Measurements from ENCODE around the gene RHEB.

The RHEB gene

DNA sequence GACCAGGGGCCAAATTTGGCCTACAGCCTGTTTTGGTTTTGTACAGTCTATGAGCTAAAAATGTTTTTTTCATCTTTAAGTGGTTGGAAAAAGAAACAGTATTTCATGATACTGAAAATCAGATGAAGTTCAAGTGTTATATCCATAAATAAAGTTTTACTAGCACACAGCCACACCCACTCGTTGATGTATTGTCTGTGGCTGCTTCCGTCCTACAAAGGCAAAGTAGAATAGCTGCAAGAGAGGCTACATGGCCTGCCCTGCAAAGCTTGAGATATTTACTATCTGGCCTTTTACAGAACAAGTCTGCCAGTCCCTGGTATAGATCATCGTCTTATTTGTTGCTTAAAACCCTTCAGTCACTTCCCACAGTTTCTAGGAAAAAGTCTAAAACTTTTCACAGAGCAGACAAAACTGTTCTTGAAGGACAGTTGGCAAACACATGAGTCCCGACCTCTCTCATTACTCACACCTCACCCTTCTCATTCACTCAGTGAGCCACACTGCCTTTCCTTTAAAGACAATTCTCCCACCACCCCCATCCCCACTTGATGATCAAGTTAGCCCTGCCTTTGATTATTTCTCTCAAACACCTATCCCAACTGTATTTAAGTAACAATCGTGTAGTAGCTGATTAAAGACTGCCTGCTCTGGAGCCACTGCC, 9.9 kb downstream of the RHEB start:
- no peak for DNase-seq (ENCODE audit: low read depth)
- no peak overlapping the region for H3K4me3 ChIP-seq (ENCODE audit: low read depth, low read length)
- TF ChIP-seq, protein P1, sequence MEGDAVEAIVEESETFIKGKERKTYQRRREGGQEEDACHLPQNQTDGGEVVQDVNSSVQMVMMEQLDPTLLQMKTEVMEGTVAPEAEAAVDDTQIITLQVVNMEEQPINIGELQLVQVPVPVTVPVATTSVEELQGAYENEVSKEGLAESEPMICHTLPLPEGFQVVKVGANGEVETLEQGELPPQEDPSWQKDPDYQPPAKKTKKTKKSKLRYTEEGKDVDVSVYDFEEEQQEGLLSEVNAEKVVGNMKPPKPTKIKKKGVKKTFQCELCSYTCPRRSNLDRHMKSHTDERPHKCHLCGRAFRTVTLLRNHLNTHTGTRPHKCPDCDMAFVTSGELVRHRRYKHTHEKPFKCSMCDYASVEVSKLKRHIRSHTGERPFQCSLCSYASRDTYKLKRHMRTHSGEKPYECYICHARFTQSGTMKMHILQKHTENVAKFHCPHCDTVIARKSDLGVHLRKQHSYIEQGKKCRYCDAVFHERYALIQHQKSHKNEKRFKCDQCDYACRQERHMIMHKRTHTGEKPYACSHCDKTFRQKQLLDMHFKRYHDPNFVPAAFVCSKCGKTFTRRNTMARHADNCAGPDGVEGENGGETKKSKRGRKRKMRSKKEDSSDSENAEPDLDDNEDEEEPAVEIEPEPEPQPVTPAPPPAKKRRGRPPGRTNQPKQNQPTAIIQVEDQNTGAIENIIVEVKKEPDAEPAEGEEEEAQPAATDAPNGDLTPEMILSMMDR (IDR thresholded peaks at IDR 0.05; ENCODE audit: low read depth, low read length, missing control alignments) = no peak

DNA sequence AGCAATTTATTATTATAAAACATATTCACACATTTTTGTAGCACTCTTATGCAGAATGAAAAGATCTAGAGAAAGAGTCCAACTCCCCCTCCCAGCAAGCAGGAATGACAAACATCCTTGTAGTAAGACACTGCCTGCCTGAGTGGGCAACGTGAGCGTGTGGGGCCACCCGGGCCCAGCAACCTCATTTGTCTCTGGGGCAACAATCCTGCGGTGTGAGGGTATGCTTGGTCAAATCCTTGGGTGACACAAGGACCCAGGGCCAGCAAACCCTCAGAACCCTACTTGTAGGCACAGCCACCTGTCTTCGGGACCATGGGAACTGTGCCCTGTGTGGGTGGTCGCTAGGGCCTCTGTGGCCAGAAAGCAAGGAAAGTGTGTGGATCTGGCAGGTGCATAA, 10.7 kb downstream of the RHEB start:
- DNase-seq (ENCODE audit: low read depth) = no peak
- H3K4me3 ChIP-seq (ENCODE audit: low read depth, low read length) = no peak overlapping the region
- TF ChIP-seq, protein P1 (IDR thresholded peaks at IDR 0.05; ENCODE audit: low read depth, low read length, missing control alignments) = no peak

DNA sequence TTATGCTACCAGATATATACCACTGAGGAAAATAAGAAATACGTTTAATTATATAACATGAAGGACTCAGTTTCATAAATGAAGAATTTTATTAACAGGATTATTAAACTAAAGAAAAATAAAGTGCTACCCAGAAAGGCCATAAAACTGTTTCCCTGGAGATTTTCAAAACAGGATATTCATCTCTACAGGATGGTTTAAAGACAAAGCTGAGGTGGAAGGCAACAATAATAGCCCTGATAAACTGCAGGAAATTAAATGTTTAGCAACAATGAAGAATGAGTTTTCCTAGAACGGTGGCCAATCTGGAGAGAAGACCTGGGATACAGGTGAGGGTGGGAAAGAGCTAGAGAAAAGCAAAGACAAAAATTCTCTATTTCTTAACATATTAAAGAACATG, 11.9 kb downstream of the RHEB start:
- no peak overlapping the region for H3K4me3 ChIP-seq (ENCODE audit: low read depth, low read length)
- TF ChIP-seq, protein P1 (IDR thresholded peaks at IDR 0.05; ENCODE audit: low read depth, low read length, missing control alignments) = no peak
- DNase-seq (ENCODE audit: low read depth) = no peak

DNA sequence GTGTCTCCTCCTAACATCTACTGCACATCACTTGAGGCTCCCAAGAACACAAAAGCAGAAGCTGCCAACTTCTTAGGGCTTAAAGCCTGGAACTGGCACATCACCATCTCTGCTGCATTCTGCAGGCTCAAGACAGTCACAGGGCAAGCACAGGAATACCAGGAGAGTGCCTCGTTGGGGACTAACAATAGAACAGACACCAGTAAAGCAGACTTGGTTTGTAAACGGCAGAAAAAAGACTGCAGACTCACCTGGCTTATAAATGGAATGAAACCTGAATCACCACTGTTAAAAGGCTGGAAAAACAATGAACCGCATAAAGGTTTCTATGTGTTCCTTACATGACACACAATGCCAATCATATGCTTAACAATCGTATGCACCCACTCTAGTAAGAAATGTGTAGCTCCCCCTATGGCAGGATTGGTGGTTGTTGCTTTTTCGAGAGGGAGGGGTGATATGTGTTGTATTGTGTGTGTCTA, 12.8 kb downstream of the RHEB start:
- H3K4me3 ChIP-seq (ENCODE audit: low read depth, low read length) = no peak overlapping the region
- TF ChIP-seq, protein P1 (IDR thresholded peaks at IDR 0.05; ENCODE audit: low read depth, low read length, missing control alignments) = peak; percentile 14
- no peak for DNase-seq (ENCODE audit: low read depth)

DNA sequence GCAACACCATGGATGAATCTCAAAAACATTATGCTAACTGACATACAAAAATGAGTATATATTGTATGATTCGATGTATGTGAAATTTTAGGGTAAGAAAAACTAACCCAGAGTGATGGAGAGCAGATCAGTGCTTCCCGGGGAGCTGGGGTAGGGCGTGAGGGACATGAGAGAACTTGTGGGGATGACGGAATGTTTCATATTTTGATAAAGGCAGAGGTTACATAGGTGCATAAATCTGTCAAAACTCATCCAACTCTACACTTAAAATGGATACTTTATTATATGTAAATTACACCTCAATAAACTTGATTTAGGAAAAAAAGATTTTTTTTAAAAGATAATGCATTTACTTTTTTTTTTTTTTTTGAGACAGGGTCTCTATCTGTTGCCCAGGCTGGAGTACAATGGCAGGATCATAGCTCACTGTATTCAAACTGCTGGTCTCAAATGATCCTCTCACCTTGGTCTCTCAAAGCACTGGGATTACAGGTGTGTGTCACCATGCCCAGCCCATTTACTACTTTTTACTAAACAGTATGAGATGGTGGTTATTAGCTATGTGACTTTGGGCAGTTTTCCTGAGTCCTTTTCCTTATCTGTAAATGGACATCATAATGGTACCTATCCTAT, 13.7 kb downstream of the RHEB start:
- no peak for DNase-seq (ENCODE audit: low read depth)
- H3K4me3 ChIP-seq (ENCODE audit: low read depth, low read length) = no peak overlapping the region
- TF ChIP-seq, protein P1 (IDR thresholded peaks at IDR 0.05; ENCODE audit: low read depth, low read length, missing control alignments) = no peak

DNA sequence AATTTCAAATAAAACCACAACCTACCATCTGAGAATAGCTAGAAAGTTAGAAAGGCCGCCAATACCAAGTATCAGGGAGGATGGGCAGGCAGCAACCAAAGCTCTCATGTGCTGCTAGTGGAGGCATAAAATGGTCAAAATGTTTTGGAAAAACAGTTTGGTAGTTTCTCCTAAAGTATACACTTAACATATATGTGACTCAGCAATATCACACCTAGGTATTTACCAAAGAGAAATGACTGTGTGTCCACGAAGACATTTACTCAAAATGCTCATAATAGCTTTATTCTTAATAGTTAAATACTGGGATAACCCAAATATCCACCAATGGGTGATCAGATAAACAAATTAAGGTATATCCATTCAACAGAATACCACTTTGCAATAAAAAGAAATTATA, 14.3 kb downstream of the RHEB start:
- TF ChIP-seq, protein P1 (IDR thresholded peaks at IDR 0.05; ENCODE audit: low read depth, low read length, missing control alignments) = no peak
- DNase-seq (ENCODE audit: low read depth) = no peak
- no peak overlapping the region for H3K4me3 ChIP-seq (ENCODE audit: low read depth, low read length)

All from GM12864 (cell line).